Measurements from ENCODE around the gene CASZ1. TPM values are rescaled to one million over a fixed set of nuclear protein-coding genes. Genes with fewer than 3 reads are reported as not detected.

The CASZ1 gene
- total and polyA plus RNA-seq, 2 donors (not counting 3 experiments of a cell fraction or from before 2014, with no cell fraction given) = 1.5 to 5.2 TPM

GRCh38 chr1:10665930-10666850, 130.3 kb downstream of the CASZ1 start:
- H3K27ac ChIP-seq (ENCODE audit: insufficient read depth, low read depth, low read length) = no peak overlapping the region
- H3K79me2 ChIP-seq (ENCODE audit: control insufficient read depth, insufficient read depth, low read length) = no peaks in the 10 kb centered on the region
- H3K36me3 ChIP-seq (ENCODE audit: control insufficient read depth in 2 of 2, extremely low read depth in 1 of 2, insufficient read depth in 2 of 2, low read length in 2 of 2) = no peaks in the 10 kb centered on the region
- no peaks in the 10 kb centered on the region for H3K27me3 ChIP-seq (ENCODE audit: control insufficient read depth in 2 of 2, insufficient read depth in 2 of 2, low read length in 2 of 2)
- H2AFZ ChIP-seq (ENCODE audit: low read depth, low read length) = no peak overlapping the region
- FAIRE-seq (no peak), DNase-seq (ENCODE audit: low read depth, low spot score) (no peak)
- no peak overlapping the region for H3K9ac ChIP-seq (replicated peaks; ENCODE audit: extremely low read depth, insufficient read depth, low read length)
- BruUV-seq (replicated peaks) = no TSS peak
- H4K20me1 ChIP-seq (replicated peaks; ENCODE audit: control insufficient read depth, extremely low read depth, insufficient read depth, low read length) = no peaks in the 10 kb centered on the region
- H3K9me1 ChIP-seq (replicated peaks; ENCODE audit: control insufficient read depth, extremely low read depth, insufficient read depth, low read length) = no peaks in the 10 kb centered on the region
- ChIA-PET CTCF (no interaction called here), POLR2A (no interaction called here)
- dilution Hi-C loops (cut with MboI; ENCODE audit: extremely low pct_ligation_motif_present, low sequenced_read_pairs) (no loop called here), intact Hi-C loops (cut with micrococcal nuclease) (no loop called here)
- no peak overlapping the region for H3K4me3 ChIP-seq (replicated peaks in 1 of 3; ENCODE audit: insufficient read depth in 1 of 3, low read depth in 1 of 3, low read length in 3 of 3)
- no peaks in the 10 kb centered on the region for H3K9me3 ChIP-seq (replicated peaks; ENCODE audit: control insufficient read depth, insufficient read depth, low read length)
- H3K4me1 ChIP-seq (ENCODE audit: control insufficient read depth, extremely low read depth, insufficient read depth, low read length) = no peaks in the 10 kb centered on the region
- no peak overlapping the region for H3K4me2 ChIP-seq (ENCODE audit: insufficient read depth, low read length)
- no peak for TF ChIP-seq MAX (IDR thresholded peaks at IDR 0.05; ENCODE audit: insufficient read depth, insufficient read length)
- TF ChIP-seq CTCF (IDR thresholded peaks at IDR 0.05; ENCODE audit: extremely low read depth in 1 of 2, insufficient read depth in 1 of 2, low read depth in 1 of 2, low read length in 2 of 2) = no peak
- TF ChIP-seq EZH2 (IDR thresholded peaks at IDR 0.05; ENCODE audit: borderline replicate concordance, low read depth, low read length, severe bottlenecking) = no peak
- no peak for TF ChIP-seq FOS (IDR thresholded peaks at IDR 0.05; ENCODE audit: borderline replicate concordance, insufficient read depth, low read length)
- no peak for TF ChIP-seq JUN (IDR thresholded peaks at IDR 0.05; ENCODE audit: borderline replicate concordance, insufficient read depth, insufficient read length, low read depth)
- TF ChIP-seq GATA2 (IDR thresholded peaks at IDR 0.05; ENCODE audit: insufficient read depth, insufficient read length, low read depth, low read length) = no peak
- TF ChIP-seq POLR2A (IDR thresholded peaks at IDR 0.05; ENCODE audit: low read depth, low read length) = no peak
- TF ChIP-seq MYC (IDR thresholded peaks at IDR 0.05; ENCODE audit: low read depth, low read length) = no peak
- no peak for TF ChIP-seq POLR2AphosphoS5 (IDR thresholded peaks at IDR 0.05; ENCODE audit: insufficient read depth, low read depth, low read length)
